CD4-positive, alpha-beta T cell treated with Interleukin-4 for 4 hours (primary cell): ENCODE data around the gene PCLAF.
"Not testable (repeated sequence)": the region's sequence is repeated elsewhere in the genome, so short reads cannot be mapped to it uniquely, and the experiment has no call there.

ENCODE experiments used
- DNase-seq: peaks from one replicate; pipeline ENCODE4 v3.0.0-alpha.2; 2020

The PCLAF gene

GRCh38 chr15:64361259-64361658 lies 20.0 kb downstream of the PCLAF start:
- DNase-seq: no peak

GRCh38 chr15:64356710-64357040 lies 24.6 kb downstream of the PCLAF start:
- DNase-seq: no peak

- DNase-seq: peak; percentile 94
Measured at GRCh38 chr15:64355944-64356709, 25.1 kb downstream of the PCLAF start, which contains the start of gene CSNK1G1. Gene CSNK1G1 (minus strand): TSS chr15:64356173. CDS start chr15:64300499, 55,674 bp downstream.

GRCh38 chr15:64355348-64355943 lies 25.8 kb downstream of the PCLAF start:
- DNase-seq: no peak

GRCh38 chr15:64354688-64355344 lies 26.4 kb downstream of the PCLAF start:
- no peak for DNase-seq

- DNase-seq: no peak
Measured at GRCh38 chr15:64351265-64351664, 30.0 kb downstream of the PCLAF start.

- DNase-seq: no peak
Measured at GRCh38 chr15:64349375-64349774, 31.9 kb downstream of the PCLAF start.

GRCh38 chr15:64348455-64348854 lies 32.8 kb downstream of the PCLAF start:
- no peak for DNase-seq

GRCh38 chr15:64346242-64346641 lies 35.0 kb downstream of the PCLAF start:
- DNase-seq: not testable (repeated sequence)

- no peak for DNase-seq
Measured at GRCh38 chr15:64344651-64345294, 36.5 kb downstream of the PCLAF start.

- no peak for DNase-seq
Measured at GRCh38 chr15:64343841-64344240, 37.4 kb downstream of the PCLAF start.

GRCh38 chr15:64343222-64343621 lies 38.0 kb downstream of the PCLAF start:
- DNase-seq: no peak

- DNase-seq: no peak
Measured at GRCh38 chr15:64341961-64342360, 39.3 kb downstream of the PCLAF start.

GRCh38 chr15:64340355-64340754 lies 40.9 kb downstream of the PCLAF start:
- DNase-seq: no peak

GRCh38 chr15:64337761-64338160 lies 43.5 kb downstream of the PCLAF start:
- DNase-seq: no peak

GRCh38 chr15:64333986-64334929 lies 47.0 kb downstream of the PCLAF start:
- peak; percentile 48 for DNase-seq

GRCh38 chr15:64333516-64333915 lies 47.7 kb downstream of the PCLAF start:
- no peak for DNase-seq

GRCh38 chr15:64331668-64332067 lies 49.6 kb downstream of the PCLAF start:
- DNase-seq: not testable (repeated sequence)

- DNase-seq: not testable (repeated sequence)
Measured at GRCh38 chr15:64326975-64327374, 54.3 kb downstream of the PCLAF start.

- not testable (repeated sequence) for DNase-seq
Measured at GRCh38 chr15:64326458-64326857, 54.8 kb downstream of the PCLAF start.

GRCh38 chr15:64324165-64324877 lies 56.9 kb downstream of the PCLAF start:
- DNase-seq: no peak

- DNase-seq: no peak
Measured at GRCh38 chr15:64315216-64315615, 66.0 kb downstream of the PCLAF start.
